HCT116 (cell line): ENCODE measurements around the gene ATXN1.

ENCODE experiments used
- CTCF ChIP-seq, 3 experiments: fragments of 200-600 bp in 1 of 3; sonication (generic) in 1 of 3; IDR thresholded peaks in 2 of 3; conservative IDR thresholded peaks in 1 of 3; 2 replicates each; pipeline ENCODE4 v1.5.1; 2012 to 2017; ENCODE audit warnings: low read depth in 2 of 3, low read length in 2 of 3, antibody characterized with exemption in 1 of 3, borderline replicate concordance in 1 of 3, control low read depth in 1 of 3, mild to moderate bottlenecking in 1 of 3, mixed read lengths in 1 of 3, mixed run types in 1 of 3, moderate library complexity in 1 of 3; ENCODE audit not compliant: insufficient read depth in 1 of 3
- EGR1 ChIP-seq: IDR thresholded peaks from 2 replicates; pipeline ENCODE4 v1.6.1; 2012; ENCODE audit warnings: low read depth
- POLR2AphosphoS5 ChIP-seq: IDR thresholded peaks from 2 replicates; pipeline ENCODE4 v1.6.1; 2011; ENCODE audit warnings: mild to moderate bottlenecking, low read depth, low read length, moderate library complexity
- RAD21 ChIP-seq: IDR thresholded peaks from 2 replicates; pipeline ENCODE4 v1.6.1; 2012; ENCODE audit warnings: low read depth, mild to moderate bottlenecking

DNA sequence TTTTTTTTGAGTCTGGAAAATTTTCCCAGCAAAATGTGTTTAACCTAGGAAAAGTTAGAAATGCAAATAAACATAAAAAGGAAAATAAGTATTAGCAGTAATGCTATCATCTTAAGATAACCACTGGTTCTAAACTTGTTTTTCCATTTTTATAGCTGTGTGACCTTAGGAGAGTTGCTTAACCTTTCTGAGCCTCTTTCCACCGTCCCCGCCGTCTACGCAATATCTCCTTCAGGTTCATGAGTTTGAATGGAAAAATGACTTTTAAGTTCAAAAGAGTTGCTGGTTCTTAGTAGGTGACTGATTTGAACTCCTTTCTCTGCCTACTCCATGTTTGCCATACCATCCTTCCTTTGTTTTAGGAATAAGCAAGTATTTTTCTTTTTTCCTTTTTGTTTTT lies 478.9 kb downstream of the ATXN1 start:
- TF ChIP-seq CTCF (IDR thresholded peaks at IDR 0.05 in 2 of 3, conservative IDR thresholded peaks at IDR 0.05 in 1 of 3; ENCODE audit: borderline replicate concordance in 1 of 3, insufficient read depth in 1 of 3, low read depth in 2 of 3, low read length in 2 of 3): no peak
- TF ChIP-seq POLR2AphosphoS5: no peak
- no peak for TF ChIP-seq RAD21
- TF ChIP-seq EGR1: no peak
